Endothelial cell (in vitro differentiated cells): ENCODE results near the gene ARHGAP19. TPM values are rescaled to one million over a fixed set of nuclear protein-coding genes. Genes with fewer than 3 reads are reported as not detected.
A peak's percentile ranks its signal among the peaks of the same experiment; 100 is the strongest.

Source experiments
- DNase-seq: peaks from one replicate; pipeline ENCODE4 v3.0.0; 2021; ENCODE audit warnings: low spot score
- H3K27ac Mint-ChIP-seq: one replicate; pipeline ENCODE4 v1.8.0; 2021; ENCODE audit warnings: mixed read lengths, inconsistent platforms; ENCODE audit not compliant: unreplicated experiment
- H3K27me3 Mint-ChIP-seq: one replicate; pipeline ENCODE4 v1.8.0; 2021; ENCODE audit warnings: mild to moderate bottlenecking, moderate library complexity, mixed read lengths, inconsistent platforms; ENCODE audit not compliant: unreplicated experiment
- H3K36me3 Mint-ChIP-seq: one replicate; pipeline ENCODE4 v1.8.0; 2021; ENCODE audit warnings: mild to moderate bottlenecking, low read depth, mixed read lengths, inconsistent platforms; ENCODE audit not compliant: unreplicated experiment
- H3K4me1 Mint-ChIP-seq: one replicate; pipeline ENCODE4 v1.8.0; 2021; ENCODE audit warnings: mild to moderate bottlenecking, mixed read lengths, inconsistent platforms; ENCODE audit not compliant: unreplicated experiment
- H3K4me3 Mint-ChIP-seq: one replicate; pipeline ENCODE4 v1.8.0; 2021; ENCODE audit warnings: mild to moderate bottlenecking, mixed read lengths, inconsistent platforms; ENCODE audit not compliant: unreplicated experiment
- H3K9me3 Mint-ChIP-seq: one replicate; pipeline ENCODE4 v1.8.0; 2021; ENCODE audit warnings: mixed read lengths, inconsistent platforms; ENCODE audit not compliant: unreplicated experiment
- total RNA-seq: library from RNA; stranded (reverse); fragmentation: NEBNext Ultra II Directional; extraction: Animal tissue kit (Norgen Biotek cat#: 25700); gene quantifications from one replicate; pipeline ENCODE4 v1.2.1, GENCODE V29; 2021; ENCODE audit not compliant: unreplicated experiment
- TF ChIP-seq, protein P1 (sequence below): fragments of 200-600 bp; sonication (generic); IDR thresholded peaks from one replicate; pipeline ENCODE4 v1.5.0; 2021; ENCODE audit warnings: antibody characterized with exemption; ENCODE audit not compliant: unreplicated experiment

Gene ARHGAP19
- total RNA-seq, 1 donor from 2014 or later: 19.8 TPM

DNA sequence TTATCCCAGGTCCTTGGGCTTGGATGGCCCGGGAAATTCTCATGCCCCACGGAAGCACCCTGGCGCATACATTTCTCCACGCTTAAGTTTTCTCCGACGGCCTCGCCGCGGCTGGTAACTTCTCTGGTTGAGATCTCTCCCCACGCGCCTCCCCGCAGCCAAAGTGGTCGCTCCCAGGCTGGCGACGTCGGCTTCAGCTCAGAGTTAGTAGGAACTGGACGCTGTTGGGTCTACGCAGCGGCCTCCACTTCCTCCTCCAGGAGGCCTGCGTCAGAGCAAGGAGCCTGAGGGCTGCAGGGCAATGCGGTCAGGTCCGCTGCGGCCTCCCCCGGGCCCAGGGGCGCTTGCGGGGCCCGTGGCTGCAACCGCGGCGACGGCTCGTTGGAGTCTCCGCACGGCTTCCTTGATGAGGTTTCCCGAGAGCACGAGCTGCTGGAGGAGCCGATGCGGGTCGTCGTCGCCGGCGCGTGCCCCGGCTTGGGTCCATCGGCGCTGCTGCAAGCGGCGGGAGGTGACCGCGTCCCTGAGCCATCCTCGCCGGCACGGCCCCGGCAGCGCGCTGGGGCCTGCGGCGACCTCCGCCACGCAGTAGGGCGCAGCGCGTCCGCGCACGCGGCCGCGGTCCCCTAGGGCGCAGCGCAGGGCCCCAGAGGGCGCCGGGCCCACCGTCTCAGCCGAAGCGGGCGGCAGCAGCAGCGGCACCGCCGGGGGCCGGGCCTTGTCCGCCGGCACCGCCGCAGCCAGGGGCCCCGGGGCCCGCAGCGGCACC, 41.3 kb upstream of the ARHGAP19 start:
- H3K36me3 Mint-ChIP-seq: peaks cover 19% of the 10 kb centered on the region
- no peaks in the 10 kb centered on the region for H3K9me3 Mint-ChIP-seq
- DNase-seq: peak; percentile 50
- peak overlapping the region; percentile 97 for H3K27ac Mint-ChIP-seq
- H3K4me1 Mint-ChIP-seq: peaks cover 35% of the 10 kb centered on the region
- TF ChIP-seq, protein P1, sequence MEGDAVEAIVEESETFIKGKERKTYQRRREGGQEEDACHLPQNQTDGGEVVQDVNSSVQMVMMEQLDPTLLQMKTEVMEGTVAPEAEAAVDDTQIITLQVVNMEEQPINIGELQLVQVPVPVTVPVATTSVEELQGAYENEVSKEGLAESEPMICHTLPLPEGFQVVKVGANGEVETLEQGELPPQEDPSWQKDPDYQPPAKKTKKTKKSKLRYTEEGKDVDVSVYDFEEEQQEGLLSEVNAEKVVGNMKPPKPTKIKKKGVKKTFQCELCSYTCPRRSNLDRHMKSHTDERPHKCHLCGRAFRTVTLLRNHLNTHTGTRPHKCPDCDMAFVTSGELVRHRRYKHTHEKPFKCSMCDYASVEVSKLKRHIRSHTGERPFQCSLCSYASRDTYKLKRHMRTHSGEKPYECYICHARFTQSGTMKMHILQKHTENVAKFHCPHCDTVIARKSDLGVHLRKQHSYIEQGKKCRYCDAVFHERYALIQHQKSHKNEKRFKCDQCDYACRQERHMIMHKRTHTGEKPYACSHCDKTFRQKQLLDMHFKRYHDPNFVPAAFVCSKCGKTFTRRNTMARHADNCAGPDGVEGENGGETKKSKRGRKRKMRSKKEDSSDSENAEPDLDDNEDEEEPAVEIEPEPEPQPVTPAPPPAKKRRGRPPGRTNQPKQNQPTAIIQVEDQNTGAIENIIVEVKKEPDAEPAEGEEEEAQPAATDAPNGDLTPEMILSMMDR: no peak
- peak overlapping the region; percentile 98 for H3K4me3 Mint-ChIP-seq
- peaks cover 14% of the 10 kb centered on the region for H3K27me3 Mint-ChIP-seq

DNA sequence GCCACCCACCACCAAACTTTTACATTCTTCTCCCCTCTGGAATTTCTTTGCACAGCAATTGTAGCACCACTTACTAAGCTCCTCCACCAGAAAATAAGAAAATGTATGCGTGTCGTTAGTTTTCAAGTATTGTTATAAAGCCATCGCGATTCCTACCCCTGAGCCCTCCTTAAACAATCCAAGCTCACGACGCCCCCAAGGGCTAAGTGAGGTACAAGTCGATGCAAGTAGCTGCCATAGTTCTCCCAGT, 40.8 kb upstream of the ARHGAP19 start:
- Mint-ChIP-seq H3K27ac (peak overlapping the region; percentile 97), H3K27me3 (peaks cover 14% of the 10 kb centered on the region), H3K4me3 (peak overlapping the region; percentile 98), H3K4me1 (peaks cover 35% of the 10 kb centered on the region), H3K9me3 (no peaks in the 10 kb centered on the region), H3K36me3 (peaks cover 22% of the 10 kb centered on the region)
- TF ChIP-seq, protein P1: no peak
- DNase-seq: no peak

- peaks cover 27% of the 10 kb centered on the region for H3K36me3 Mint-ChIP-seq
- no peaks in the 10 kb centered on the region for H3K9me3 Mint-ChIP-seq
- TF ChIP-seq, protein P1: no peak
- H3K27ac Mint-ChIP-seq: peak overlapping the region; percentile 97
- H3K27me3 Mint-ChIP-seq: peaks cover 14% of the 10 kb centered on the region
- peaks cover 31% of the 10 kb centered on the region for H3K4me1 Mint-ChIP-seq
- peak overlapping the region; percentile 98 for H3K4me3 Mint-ChIP-seq
- peak; percentile 43 for DNase-seq
Observed at GRCh38 chr10:97332591-97333350, 40.3 kb upstream of the ARHGAP19 start.

GRCh38 chr10:97331153-97331703, 38.8 kb upstream of the ARHGAP19 start:
- no peak overlapping the region for H3K27ac Mint-ChIP-seq
- peaks cover 27% of the 10 kb centered on the region for H3K36me3 Mint-ChIP-seq
- peak overlapping the region; percentile 98 for H3K4me3 Mint-ChIP-seq
- DNase-seq: no peak
- H3K4me1 Mint-ChIP-seq: peaks cover 25% of the 10 kb centered on the region
- TF ChIP-seq, protein P1: no peak
- no peaks in the 10 kb centered on the region for H3K9me3 Mint-ChIP-seq
- peaks cover 17% of the 10 kb centered on the region for H3K27me3 Mint-ChIP-seq

DNA sequence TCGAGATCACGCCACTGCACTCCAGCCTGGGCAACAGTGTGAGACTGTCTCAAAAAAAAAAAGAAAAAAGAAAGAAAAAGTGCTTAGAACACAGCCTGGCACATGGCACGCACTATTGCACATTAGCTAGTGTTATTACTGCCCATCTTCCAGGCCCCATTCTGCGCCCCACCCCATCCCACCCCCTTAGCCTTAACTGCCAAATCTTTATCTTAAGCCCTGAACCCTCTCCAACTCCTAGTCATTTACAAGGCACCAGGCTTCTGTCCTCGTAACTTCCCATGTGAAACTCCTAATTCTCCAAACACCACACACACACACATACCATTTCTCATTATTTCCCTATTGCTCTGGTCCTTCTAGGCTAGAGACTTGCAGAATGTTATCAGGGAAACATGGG, 37.3 kb upstream of the ARHGAP19 start:
- Mint-ChIP-seq H3K4me3 (no peak overlapping the region), H3K9me3 (no peaks in the 10 kb centered on the region), H3K27ac (no peak overlapping the region), H3K4me1 (peaks cover 22% of the 10 kb centered on the region), H3K27me3 (peaks cover 17% of the 10 kb centered on the region), H3K36me3 (peaks cover 27% of the 10 kb centered on the region)
- no peak for DNase-seq
- TF ChIP-seq, protein P1: no peak
